MM.1S (cell line): Measurements from ENCODE around the gene KRTAP5-6.

Experiments used
- EZH2 ChIP-seq: fragments of 300-600 bp; sonication (generic); optimal IDR thresholded peaks from 2 replicates; pipeline ENCODE3; 2017; ENCODE audit warnings: low read depth, mild to moderate bottlenecking, antibody characterized with exemption, low read length, mixed read lengths
- EZH2phosphoT487 ChIP-seq: fragments of 300-600 bp; sonication (generic); IDR thresholded peaks from 2 replicates; pipeline ENCODE4 v1.6.1; 2018; ENCODE audit warnings: antibody characterized with exemption, low read length
- TF ChIP-seq, protein P1 (sequence below): fragments of 300-600 bp; sonication (generic); IDR thresholded peaks from 2 replicates; pipeline ENCODE4 v1.5.1; 2016; ENCODE audit warnings: antibody characterized with exemption, low read length, mixed read lengths

DNA sequence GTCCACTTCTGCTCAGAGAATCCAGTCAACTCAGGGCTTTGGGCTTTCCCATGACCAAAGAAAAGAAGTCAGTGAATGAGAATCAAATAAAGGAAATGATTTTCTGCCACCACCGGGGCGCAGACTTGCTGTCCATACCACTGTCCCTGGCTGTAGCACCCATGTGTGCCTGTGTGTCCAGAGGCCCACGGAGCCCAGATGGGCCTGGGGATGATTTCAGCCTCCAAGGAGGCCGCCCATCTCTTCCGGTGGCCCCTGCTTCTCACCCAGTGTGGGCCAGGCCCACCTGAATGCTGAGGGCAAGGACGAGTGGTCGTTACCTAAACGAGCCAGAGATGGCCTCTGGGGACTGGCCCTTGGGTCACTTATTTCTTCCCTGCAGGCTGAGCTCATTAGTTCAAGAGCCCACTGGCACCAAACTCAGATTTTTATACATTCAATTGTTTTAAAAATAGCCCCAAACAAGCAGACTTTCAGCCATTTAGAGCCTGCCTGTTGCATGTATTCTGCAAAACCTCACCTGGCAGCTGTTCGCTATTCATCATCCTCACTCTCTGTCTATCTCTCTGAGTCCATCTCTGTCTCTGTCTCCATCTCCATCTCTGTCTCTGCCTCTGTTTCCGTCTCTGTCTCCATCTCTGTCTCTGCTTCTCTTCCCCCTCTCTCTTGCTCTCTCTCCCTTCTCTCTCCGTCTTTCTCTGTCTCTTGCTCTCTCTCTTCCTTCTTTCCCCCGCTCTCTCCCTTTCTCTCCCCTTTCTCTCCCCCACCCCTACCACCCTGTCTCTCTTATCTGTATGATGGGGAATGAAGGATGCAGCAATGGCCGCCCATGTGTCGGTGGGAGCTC, 43.2 kb upstream of the KRTAP5-6 start:
- TF ChIP-seq, protein P1, sequence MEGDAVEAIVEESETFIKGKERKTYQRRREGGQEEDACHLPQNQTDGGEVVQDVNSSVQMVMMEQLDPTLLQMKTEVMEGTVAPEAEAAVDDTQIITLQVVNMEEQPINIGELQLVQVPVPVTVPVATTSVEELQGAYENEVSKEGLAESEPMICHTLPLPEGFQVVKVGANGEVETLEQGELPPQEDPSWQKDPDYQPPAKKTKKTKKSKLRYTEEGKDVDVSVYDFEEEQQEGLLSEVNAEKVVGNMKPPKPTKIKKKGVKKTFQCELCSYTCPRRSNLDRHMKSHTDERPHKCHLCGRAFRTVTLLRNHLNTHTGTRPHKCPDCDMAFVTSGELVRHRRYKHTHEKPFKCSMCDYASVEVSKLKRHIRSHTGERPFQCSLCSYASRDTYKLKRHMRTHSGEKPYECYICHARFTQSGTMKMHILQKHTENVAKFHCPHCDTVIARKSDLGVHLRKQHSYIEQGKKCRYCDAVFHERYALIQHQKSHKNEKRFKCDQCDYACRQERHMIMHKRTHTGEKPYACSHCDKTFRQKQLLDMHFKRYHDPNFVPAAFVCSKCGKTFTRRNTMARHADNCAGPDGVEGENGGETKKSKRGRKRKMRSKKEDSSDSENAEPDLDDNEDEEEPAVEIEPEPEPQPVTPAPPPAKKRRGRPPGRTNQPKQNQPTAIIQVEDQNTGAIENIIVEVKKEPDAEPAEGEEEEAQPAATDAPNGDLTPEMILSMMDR: no peak
- no peak for TF ChIP-seq EZH2
- no peak for TF ChIP-seq EZH2phosphoT487
